ENCODE results near the gene RGL2. TPM values are rescaled to one million over a fixed set of nuclear protein-coding genes. Genes with fewer than 3 reads are reported as not detected.

Gene RGL2
- total and polyA plus RNA-seq, 2 of the 13 experiments (the other 11 are each of a cell fraction or from before 2014, with no cell fraction given), result 22.9 to 47.4 TPM

- TF ChIP-seq ZNF513 (CRISPR knock-in tag; conservative IDR thresholded peaks at IDR 0.05) (peak; percentile 86; the same call in 1 of the 2 replicates), ZBTB20 (CRISPR knock-in tag; IDR thresholded peaks at IDR 0.05; ENCODE audit: borderline replicate concordance, low read depth) (peak; percentile 66; the same call in 1 of the 2 replicates), HCFC1 (IDR thresholded peaks at IDR 0.05; ENCODE audit: low read depth, low read length) (0 out of 2 replicates have a peak, but pooled peaks have one; percentile 15), HDAC2 (CRISPR knock-in tag; IDR thresholded peaks at IDR 0.05) (peak; percentile 69), ZNF720 (CRISPR knock-in tag; IDR thresholded peaks at IDR 0.05) (no peak), HNF4A (CRISPR knock-in tag; IDR thresholded peaks at IDR 0.05) (no peak), CBFB (CRISPR knock-in tag; IDR thresholded peaks at IDR 0.05) (peak; percentile 41; the same call in 1 of the 2 replicates), ZNF331 (CRISPR knock-in tag; IDR thresholded peaks at IDR 0.05) (no peak; the same call in 1 of the 2 replicates), TCF12 (IDR thresholded peaks at IDR 0.05) (no peak), TCF12 (CRISPR knock-in tag; IDR thresholded peaks at IDR 0.05) (no peak), DNMT3B (CRISPR knock-in tag; conservative IDR thresholded peaks at IDR 0.05) (no peak), KDM2A (CRISPR knock-in tag; IDR thresholded peaks at IDR 0.05; ENCODE audit: borderline replicate concordance, low read depth) (peak; percentile 95), PITX1 (CRISPR knock-in tag; IDR thresholded peaks at IDR 0.05) (0 out of 2 replicates have a peak, but pooled peaks have one; percentile 42), IRF2 (CRISPR knock-in tag; IDR thresholded peaks at IDR 0.05) (peak; percentile 100), FOXO4 (CRISPR knock-in tag; conservative IDR thresholded peaks at IDR 0.05) (no peak), ZNF747 (CRISPR knock-in tag; IDR thresholded peaks at IDR 0.05; ENCODE audit: borderline replicate concordance) (no peak; the same call in 1 of the 2 replicates), KDM3A (CRISPR knock-in tag; IDR thresholded peaks at IDR 0.05; ENCODE audit: low read depth) (peak; percentile 18; the same call in 1 of the 2 replicates), TBL1XR1 (IDR thresholded peaks at IDR 0.05; ENCODE audit: borderline replicate concordance, low read length, partially characterized antibody) (no peak), IRX3 (CRISPR knock-in tag; IDR thresholded peaks at IDR 0.05; ENCODE audit: borderline replicate concordance, low read depth) (0 out of 2 replicates have a peak, but pooled peaks have one; percentile 60), JDP2 (CRISPR knock-in tag; IDR thresholded peaks at IDR 0.05; ENCODE audit: borderline replicate concordance) (no peak), GATA4 (IDR thresholded peaks at IDR 0.05; ENCODE audit: borderline replicate concordance, low read depth) (no peak), HMG20B (CRISPR knock-in tag; conservative IDR thresholded peaks at IDR 0.05) (peak; percentile 42; the same call in 1 of the 2 replicates), MEIS1 (CRISPR knock-in tag; IDR thresholded peaks at IDR 0.05; ENCODE audit: borderline replicate concordance) (0 out of 2 replicates have a peak, but pooled peaks have one; percentile 67), SALL1 (CRISPR knock-in tag; IDR thresholded peaks at IDR 0.05) (peak; percentile 80), ZNF556 (CRISPR knock-in tag; IDR thresholded peaks at IDR 0.05; ENCODE audit: borderline replicate concordance) (peak; percentile 91; the same call in 1 of the 2 replicates)
- TF ChIP-seq, protein P1, sequence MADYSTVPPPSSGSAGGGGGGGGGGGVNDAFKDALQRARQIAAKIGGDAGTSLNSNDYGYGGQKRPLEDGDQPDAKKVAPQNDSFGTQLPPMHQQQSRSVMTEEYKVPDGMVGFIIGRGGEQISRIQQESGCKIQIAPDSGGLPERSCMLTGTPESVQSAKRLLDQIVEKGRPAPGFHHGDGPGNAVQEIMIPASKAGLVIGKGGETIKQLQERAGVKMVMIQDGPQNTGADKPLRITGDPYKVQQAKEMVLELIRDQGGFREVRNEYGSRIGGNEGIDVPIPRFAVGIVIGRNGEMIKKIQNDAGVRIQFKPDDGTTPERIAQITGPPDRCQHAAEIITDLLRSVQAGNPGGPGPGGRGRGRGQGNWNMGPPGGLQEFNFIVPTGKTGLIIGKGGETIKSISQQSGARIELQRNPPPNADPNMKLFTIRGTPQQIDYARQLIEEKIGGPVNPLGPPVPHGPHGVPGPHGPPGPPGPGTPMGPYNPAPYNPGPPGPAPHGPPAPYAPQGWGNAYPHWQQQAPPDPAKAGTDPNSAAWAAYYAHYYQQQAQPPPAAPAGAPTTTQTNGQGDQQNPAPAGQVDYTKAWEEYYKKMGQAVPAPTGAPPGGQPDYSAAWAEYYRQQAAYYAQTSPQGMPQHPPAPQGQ (CRISPR knock-in tag; IDR thresholded peaks at IDR 0.05; ENCODE audit: borderline replicate concordance), result no peak
Measured at GRCh38 chr6:33313709-33314514, 15.2 kb upstream of the RGL2 start, which contains the start of gene TAPBP (continued).

All from HepG2 (cell line).